GM19025 (cell line): ENCODE measurements around the gene RFX2.
"Not testable (repeated sequence)": the region's sequence is repeated elsewhere in the genome, so short reads cannot be mapped to it uniquely, and the experiment has no call there.

Experiments
- ATAC-seq: cut with Tn5 transposase; IDR thresholded peaks from one replicate; pipeline ENCODE4 v1.9.1; 2021; ENCODE audit warnings: mild to moderate bottlenecking, low read depth, moderate library complexity; ENCODE audit not compliant: unreplicated experiment

RFX2 gene

GRCh38 chr19:6078068-6078467 is 32.2 kb downstream of the RFX2 start:
- no peak for ATAC-seq

- ATAC-seq = no peak
Measured at GRCh38 chr19:6076675-6077463, 33.4 kb downstream of the RFX2 start.

GRCh38 chr19:6076291-6076665 is 34.0 kb downstream of the RFX2 start:
- no peak for ATAC-seq

- no peak for ATAC-seq
Measured at GRCh38 chr19:6074709-6075403, 35.4 kb downstream of the RFX2 start.

GRCh38 chr19:6073858-6074708 is 36.2 kb downstream of the RFX2 start:
- no peak for ATAC-seq

GRCh38 chr19:6073233-6073632 is 37.1 kb downstream of the RFX2 start:
- ATAC-seq = not testable (repeated sequence)

GRCh38 chr19:6071875-6072274 is 38.4 kb downstream of the RFX2 start:
- no peak for ATAC-seq

GRCh38 chr19:6070720-6071485 is 39.4 kb downstream of the RFX2 start:
- no peak for ATAC-seq

- ATAC-seq = no peak
Measured at GRCh38 chr19:6070207-6070681, 40.1 kb downstream of the RFX2 start.

- ATAC-seq = no peak
Measured at GRCh38 chr19:6069268-6069791, 41.0 kb downstream of the RFX2 start.

- ATAC-seq = no peak
Measured at GRCh38 chr19:6068711-6069110, 41.6 kb downstream of the RFX2 start.

- ATAC-seq = no peak
Measured at GRCh38 chr19:6067975-6068374, 42.3 kb downstream of the RFX2 start.

GRCh38 chr19:6066661-6067646 is 43.3 kb downstream of the RFX2 start:
- ATAC-seq = no peak

GRCh38 chr19:6065685-6066374 is 44.5 kb downstream of the RFX2 start:
- ATAC-seq = no peak

- no peak for ATAC-seq
Measured at GRCh38 chr19:6064336-6065073, 45.8 kb downstream of the RFX2 start.

GRCh38 chr19:6063576-6064335 is 46.5 kb downstream of the RFX2 start:
- no peak for ATAC-seq
